GM21825 (cell line): ENCODE results near the gene SAPCD2.
A peak's percentile ranks its signal among the peaks of the same experiment; 100 is the strongest.

ENCODE experiments used
- ATAC-seq: cut with Tn5 transposase; IDR thresholded peaks from one replicate; pipeline ENCODE4 v1.9.1; 2021; ENCODE audit warnings: mild to moderate bottlenecking, moderate library complexity; ENCODE audit not compliant: unreplicated experiment

The SAPCD2 gene

GRCh38 chr9:137107312-137107921, 37.1 kb upstream of the SAPCD2 start:
- no peak for ATAC-seq

GRCh38 chr9:137106662-137107250, 36.4 kb upstream of the SAPCD2 start:
- ATAC-seq: no peak

DNA sequence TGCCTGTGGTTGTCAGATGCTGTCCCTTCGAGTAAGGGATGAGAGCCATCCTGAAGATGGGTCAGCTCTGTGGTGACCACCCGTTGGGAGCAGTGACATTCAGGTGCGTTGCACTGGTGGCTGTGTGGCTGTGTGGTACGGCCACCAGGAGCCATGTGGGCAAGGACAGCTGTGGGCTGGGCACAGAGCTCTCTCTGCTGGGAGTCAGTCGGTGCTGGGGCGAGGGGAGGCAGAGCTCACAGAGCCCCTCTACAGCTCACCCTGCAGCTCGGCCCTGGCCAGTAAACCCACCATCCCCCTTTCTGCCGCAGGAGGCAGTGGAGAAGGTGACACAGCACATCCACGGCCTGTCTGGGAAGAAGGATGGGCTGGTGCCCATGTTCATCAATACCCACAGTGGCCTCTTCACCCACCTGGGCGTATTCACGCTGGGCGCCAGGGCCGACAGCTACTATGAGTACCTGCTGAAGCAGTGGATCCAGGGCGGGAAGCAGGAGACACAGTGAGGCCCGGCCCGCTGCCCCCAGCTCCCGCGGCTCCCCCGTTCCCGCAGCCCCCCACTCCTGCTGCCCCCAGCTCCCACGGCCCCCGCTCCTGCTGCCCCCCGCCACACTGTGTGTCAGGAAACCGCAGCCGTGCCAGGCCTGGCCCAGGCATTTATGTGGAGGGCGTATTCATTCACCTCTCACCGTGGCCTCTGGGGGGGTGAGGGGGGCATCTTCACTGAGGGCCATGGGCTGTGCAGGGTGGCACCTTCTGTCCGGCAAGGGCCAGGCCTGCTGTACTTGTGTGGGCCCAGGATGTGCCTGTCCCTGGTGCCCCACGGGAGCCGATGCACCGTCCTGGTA, 35.7 kb upstream of the SAPCD2 start:
- no peak for ATAC-seq

DNA sequence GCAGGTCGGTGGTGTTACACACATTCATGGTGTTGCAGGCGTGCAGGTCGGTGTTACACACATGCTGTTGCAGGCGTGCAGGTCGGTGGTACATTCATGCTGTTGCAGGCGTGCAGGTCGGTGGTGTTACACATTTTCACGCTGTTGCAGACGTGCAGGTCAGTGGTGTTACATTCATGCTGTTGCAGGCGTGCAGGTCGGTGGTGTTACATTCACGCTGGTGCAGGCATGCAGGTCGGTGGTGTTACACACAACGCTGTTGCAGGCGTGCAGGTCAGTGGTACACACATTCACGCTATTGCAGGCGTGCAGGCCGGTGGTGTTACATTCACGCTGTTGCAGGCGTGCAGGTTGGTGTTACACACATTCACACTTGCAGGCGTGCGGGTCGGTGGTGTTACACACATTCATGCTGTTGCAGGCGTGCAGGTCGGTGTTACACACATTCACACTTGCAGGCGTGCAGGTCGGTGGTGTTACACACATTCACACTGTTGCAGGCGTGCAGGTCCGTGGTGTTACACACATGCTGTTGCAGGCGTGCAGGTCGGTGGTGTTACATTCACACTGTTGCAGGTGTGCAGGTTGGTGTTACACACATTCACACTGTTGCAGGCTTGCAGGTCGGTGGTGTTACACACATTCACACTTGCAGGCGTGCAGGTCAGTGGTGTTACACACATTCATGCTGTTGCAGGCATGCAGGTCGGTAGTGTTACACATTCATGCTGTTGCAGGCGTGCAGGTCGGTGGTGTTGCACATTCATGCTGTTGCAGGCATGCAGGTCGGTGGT, 33.0 kb upstream of the SAPCD2 start:
- no peak for ATAC-seq

- ATAC-seq: no peak
These were observed 28.9 kb upstream of the SAPCD2 start for GRCh38 chr9:137099231-137099630.

DNA sequence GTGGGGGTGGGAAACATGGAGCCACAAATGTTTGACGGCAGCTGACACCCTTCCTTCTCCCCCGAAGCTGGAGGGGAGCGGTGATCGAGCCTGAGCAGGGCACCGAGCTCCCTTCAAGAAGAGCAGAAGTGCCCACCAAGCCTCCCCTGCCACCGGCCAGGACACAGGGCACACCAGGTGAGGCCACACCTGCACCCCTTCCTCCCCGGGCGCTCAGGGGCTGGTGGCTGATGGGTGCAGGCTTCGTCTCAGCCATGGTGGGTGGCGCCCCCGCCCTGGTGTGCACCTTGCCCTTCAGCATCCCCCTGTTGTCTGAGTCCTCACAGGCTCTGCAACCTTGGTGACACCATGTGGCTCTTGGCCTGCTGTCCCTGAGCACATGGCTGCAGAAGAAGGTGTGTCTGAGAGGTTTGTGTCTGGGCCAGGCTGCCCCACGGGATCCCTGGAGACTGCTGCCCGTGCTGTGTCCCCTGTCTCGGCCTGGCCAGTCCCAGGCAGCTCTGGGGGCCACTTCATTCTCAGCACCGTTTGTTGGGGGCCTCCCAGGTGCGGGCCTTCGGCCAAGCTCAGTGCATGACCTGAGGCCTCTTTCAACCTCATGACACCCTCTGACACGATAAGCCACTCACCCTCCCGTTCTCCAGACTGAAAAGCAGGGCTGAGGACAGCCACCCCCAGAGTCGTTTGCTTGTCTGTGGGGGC, 27.6 kb upstream of the SAPCD2 start:
- no peak for ATAC-seq

- ATAC-seq: no peak
These were observed 26.6 kb upstream of the SAPCD2 start for GRCh38 chr9:137096785-137097546.

DNA sequence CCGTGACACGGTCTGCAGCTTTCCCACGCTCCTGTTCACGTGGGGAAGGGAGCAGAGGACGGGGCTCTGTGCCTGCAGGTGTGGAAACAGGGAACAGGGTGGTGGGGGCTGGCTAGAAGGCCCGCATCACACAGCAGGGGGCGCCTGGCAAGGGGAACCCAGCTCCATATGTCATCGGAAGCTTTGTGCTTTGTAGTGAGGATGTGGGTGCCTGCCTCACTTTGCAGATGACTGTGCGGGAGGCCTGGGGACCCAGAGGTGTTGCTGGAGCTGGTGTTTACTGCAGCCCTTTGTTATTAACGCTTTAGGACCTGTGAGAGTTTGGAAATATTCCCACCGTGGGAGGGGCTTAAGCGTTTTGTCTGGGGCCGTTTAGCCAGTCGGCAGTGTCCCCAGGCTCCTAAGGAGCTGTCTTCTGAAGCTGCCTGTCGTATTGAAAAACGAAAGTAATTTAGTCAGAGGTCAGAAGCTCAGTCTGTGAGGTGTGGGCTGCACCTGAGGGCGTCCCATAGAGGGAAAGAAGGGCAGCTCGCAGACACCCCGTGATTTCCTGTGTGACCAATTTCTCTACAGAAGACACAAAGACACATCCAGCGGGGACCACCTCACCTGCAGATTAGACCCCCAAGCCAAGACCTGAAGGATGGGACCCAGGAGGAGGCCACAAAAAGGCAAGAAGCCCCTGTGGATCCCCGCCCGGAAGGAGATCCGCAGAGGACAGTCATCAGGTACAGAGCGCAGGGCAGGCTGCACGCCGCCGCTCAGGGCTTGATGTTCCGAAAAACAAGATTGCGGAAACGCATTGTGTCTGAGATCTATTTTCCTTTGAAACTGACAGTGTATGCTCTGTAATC, 25.5 kb upstream of the SAPCD2 start:
- peak; percentile 66 for ATAC-seq

- ATAC-seq: no peak
These were observed 19.0 kb upstream of the SAPCD2 start for GRCh38 chr9:137089232-137089947.

DNA sequence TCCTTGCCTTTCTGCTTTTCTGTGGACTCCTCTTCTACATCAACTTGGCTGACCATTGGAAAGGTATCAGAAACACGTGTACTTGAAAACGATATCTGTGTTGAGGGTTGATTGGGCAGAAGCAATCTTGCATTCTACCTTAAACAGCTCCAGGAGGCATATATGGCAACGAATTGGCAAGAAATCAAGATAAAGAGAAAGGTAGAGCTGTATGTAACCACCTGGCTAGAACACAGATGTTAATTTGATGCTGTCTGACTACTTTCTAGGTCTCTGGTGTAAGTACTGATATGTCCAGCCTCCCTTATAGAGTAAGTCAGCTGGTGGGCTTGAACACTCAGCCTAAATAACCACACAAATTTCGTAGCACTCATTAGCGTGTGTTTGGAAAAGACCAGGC, 17.8 kb upstream of the SAPCD2 start:
- no peak for ATAC-seq

DNA sequence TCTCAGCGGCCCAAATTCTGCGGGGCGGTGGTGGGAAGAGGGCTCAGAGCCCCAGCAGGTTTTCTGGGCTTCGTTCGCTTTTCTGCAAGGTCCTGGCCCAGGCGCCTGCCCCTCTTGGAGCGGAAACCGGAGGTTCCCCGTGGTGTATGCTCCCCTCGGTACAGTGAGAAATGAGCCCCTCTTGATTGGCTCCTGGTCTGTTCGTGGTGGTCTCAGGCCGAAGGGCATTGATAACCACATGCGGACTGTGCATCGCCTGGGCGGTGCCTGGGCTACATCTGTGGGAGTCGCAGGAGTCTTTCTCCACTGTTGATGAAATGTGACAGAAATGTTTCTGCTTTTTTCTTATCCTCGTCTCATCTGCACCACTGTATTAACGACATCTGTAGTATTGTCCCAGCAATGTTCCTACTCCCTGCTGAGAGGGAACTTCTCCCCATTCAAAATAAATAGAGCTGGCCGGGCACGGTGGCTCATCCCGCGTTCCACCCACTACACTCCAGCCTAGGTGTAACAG, 17.1 kb upstream of the SAPCD2 start:
- peak; percentile 0 for ATAC-seq

- peak; percentile 66 for ATAC-seq
These were observed 16.4 kb upstream of the SAPCD2 start, which contains the start of gene MAN1B1 for GRCh38 chr9:137086531-137087408. Gene MAN1B1 (plus strand): TSS chr9:137086985. CDS start chr9:137087000, 15 bp downstream.

DNA sequence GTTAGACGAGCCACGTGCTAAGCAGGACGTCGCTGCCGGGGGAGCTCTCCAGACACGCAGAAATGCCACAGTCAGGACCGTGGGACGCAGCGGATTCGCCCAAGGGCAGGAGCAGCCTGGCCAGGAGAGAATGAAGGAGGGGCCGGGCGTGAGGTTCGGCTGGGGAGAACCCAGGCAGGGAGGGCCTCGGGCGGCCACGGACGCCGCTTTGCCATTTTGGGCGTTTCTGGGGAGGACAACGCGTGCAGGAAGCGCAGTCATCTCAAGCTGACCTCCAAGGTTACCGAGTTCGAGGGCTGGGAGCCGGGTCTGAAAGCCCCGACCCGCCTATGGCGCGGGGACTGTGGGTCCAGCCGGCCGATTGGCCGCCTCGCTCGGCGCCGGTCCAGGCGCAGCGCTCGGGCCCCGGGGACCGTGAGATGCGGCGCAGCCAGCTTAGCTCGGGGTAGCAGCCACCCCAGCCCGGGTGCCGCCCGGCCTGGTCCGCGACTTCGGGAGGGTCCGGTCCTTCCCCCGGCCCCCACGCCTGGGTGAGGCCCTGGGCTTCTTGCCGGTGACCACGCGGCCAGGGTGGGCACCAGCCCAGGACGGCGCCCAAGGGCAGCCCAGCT, 15.7 kb upstream of the SAPCD2 start:
- ATAC-seq: peak; percentile 6

DNA sequence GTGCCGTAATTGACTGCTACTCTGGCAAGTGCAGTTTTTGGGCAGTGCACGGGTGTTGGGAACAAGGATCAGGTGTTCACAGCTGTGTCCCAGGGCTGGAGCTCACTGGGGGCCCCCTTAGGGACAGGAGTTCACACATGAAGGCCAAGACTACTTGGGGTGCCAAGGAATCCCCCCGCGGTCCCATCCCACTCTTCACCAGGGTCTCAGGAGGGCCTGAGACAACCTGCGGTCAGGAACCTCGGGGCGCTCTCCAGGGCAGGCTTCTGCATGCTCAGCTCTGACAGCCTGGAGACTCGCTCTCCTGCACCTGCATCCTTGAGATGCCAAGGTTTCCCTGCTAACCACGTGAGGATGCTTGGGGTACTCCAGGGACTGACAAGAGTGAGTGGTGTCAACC, 14.2 kb upstream of the SAPCD2 start:
- ATAC-seq: no peak

GRCh38 chr9:137083394-137084004, 13.1 kb upstream of the SAPCD2 start:
- no peak for ATAC-seq

DNA sequence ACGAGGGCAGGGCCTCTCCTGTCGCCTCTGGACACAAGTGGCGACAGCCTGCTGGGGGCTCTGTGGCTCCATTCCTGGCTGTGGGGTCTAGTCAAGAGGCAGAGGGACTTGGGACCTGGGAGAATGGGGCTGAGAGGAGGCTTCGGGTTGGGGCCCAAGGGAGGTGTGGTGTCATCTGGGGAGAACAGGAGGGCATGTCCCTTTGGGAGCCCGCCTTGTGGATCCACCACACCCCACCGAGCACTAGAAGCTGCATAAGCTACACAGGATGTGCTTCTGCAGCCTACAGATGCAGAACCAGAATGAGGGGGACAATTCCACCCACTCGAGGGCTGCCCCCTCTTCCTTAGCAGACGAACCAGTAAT, 12.6 kb upstream of the SAPCD2 start:
- no peak for ATAC-seq
